Measurements from ENCODE around the gene NAPA.

NAPA gene

DNA sequence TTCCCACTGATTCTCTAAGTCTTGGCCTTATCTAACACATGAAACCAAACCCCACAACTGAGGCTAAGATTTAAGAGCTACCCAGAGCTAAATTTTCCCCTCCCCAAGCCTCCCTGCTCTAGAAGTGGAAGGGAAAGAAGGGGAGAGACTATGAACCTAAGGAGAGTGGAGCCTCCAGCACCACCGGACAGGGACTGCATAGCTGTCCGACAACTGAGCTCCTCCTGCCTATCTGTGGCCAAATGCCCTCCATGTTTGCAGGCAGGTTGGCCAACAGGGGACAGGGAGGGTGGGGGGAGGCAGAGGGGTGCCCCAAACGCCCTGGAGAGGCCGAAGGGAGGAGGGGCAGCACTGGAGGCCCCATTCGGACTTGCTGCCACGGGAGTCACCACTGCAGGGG is 6.0 kb upstream of the NAPA start:
- FAIRE-seq (no peak), DNase-seq (ENCODE audit: insufficient read length) (no peak)
- TF ChIP-seq POLR2AphosphoS5 (IDR thresholded peaks at IDR 0.05; ENCODE audit: low read depth, low read length) (no peak), POLR2A (IDR thresholded peaks at IDR 0.05; ENCODE audit: low read depth, low read length) (no peak), TAF1 (IDR thresholded peaks at IDR 0.05; ENCODE audit: borderline replicate concordance, low read depth, low read length) (no peak)

GRCh38 chr19:47520343-47520806 is 5.5 kb upstream of the NAPA start:
- no peak for TF ChIP-seq TAF1 (IDR thresholded peaks at IDR 0.05; ENCODE audit: borderline replicate concordance, low read depth, low read length)
- no peak for TF ChIP-seq POLR2A (IDR thresholded peaks at IDR 0.05; ENCODE audit: low read depth, low read length)
- TF ChIP-seq POLR2AphosphoS5 (IDR thresholded peaks at IDR 0.05; ENCODE audit: low read depth, low read length) = no peak
- DNase-seq (ENCODE audit: insufficient read length) = no peak
- FAIRE-seq = no peak

- TF ChIP-seq TAF1 (IDR thresholded peaks at IDR 0.05; ENCODE audit: borderline replicate concordance, low read depth, low read length) = no peak
- no peak for TF ChIP-seq POLR2A (IDR thresholded peaks at IDR 0.05; ENCODE audit: low read depth, low read length)
- TF ChIP-seq POLR2AphosphoS5 (IDR thresholded peaks at IDR 0.05; ENCODE audit: low read depth, low read length) = no peak
- no peak for FAIRE-seq
- DNase-seq (ENCODE audit: insufficient read length) = no peak
These were observed 4.0 kb upstream of the NAPA start for GRCh38 chr19:47518854-47519253.

GRCh38 chr19:47518139-47518538 is 3.3 kb upstream of the NAPA start:
- no peak for DNase-seq (ENCODE audit: insufficient read length)
- TF ChIP-seq TAF1 (IDR thresholded peaks at IDR 0.05; ENCODE audit: borderline replicate concordance, low read depth, low read length) (no peak), POLR2AphosphoS5 (IDR thresholded peaks at IDR 0.05; ENCODE audit: low read depth, low read length) (peak; percentile 38; the same call in 1 of the 2 replicates), POLR2A (IDR thresholded peaks at IDR 0.05; ENCODE audit: low read depth, low read length) (no peak)
- peak; percentile 74 for FAIRE-seq

- TF ChIP-seq POLR2AphosphoS5 (IDR thresholded peaks at IDR 0.05; ENCODE audit: low read depth, low read length) (no peak), POLR2A (IDR thresholded peaks at IDR 0.05; ENCODE audit: low read depth, low read length) (no peak), TAF1 (IDR thresholded peaks at IDR 0.05; ENCODE audit: borderline replicate concordance, low read depth, low read length) (no peak)
- DNase-seq (ENCODE audit: insufficient read length) (no peak), FAIRE-seq (no peak)
These were observed 553 bp downstream of the NAPA start for GRCh38 chr19:47514151-47514868.

- DNase-seq (ENCODE audit: insufficient read length) (no peak), FAIRE-seq (no peak)
- TF ChIP-seq POLR2A (IDR thresholded peaks at IDR 0.05; ENCODE audit: low read depth, low read length) (no peak), TAF1 (IDR thresholded peaks at IDR 0.05; ENCODE audit: borderline replicate concordance, low read depth, low read length) (no peak), POLR2AphosphoS5 (IDR thresholded peaks at IDR 0.05; ENCODE audit: low read depth, low read length) (no peak)
These were observed 1.9 kb downstream of the NAPA start for GRCh38 chr19:47512948-47513319.

GRCh38 chr19:47512183-47512947 is 2.5 kb downstream of the NAPA start:
- DNase-seq (ENCODE audit: insufficient read length) (no peak), FAIRE-seq (no peak)

GRCh38 chr19:47511681-47512080 is 3.2 kb downstream of the NAPA start:
- no peak for TF ChIP-seq POLR2AphosphoS5 (IDR thresholded peaks at IDR 0.05; ENCODE audit: low read depth, low read length)
- TF ChIP-seq TAF1 (IDR thresholded peaks at IDR 0.05; ENCODE audit: borderline replicate concordance, low read depth, low read length) = no peak
- TF ChIP-seq POLR2A (IDR thresholded peaks at IDR 0.05; ENCODE audit: low read depth, low read length) = no peak
- FAIRE-seq (no peak), DNase-seq (ENCODE audit: insufficient read length) (no peak)

More at GRCh38 chr19:47512183-47512947, 2.5 kb downstream of the NAPA start:
- TF ChIP-seq POLR2A (IDR thresholded peaks at IDR 0.05; ENCODE audit: low read depth, low read length) = no peak
- TF ChIP-seq TAF1 (IDR thresholded peaks at IDR 0.05; ENCODE audit: borderline replicate concordance, low read depth, low read length) = no peak
- no peak for TF ChIP-seq POLR2AphosphoS5 (IDR thresholded peaks at IDR 0.05; ENCODE audit: low read depth, low read length)

GRCh38 chr19:47511128-47511517 is 3.7 kb downstream of the NAPA start:
- TF ChIP-seq POLR2A (IDR thresholded peaks at IDR 0.05; ENCODE audit: low read depth, low read length) = no peak
- TF ChIP-seq TAF1 (IDR thresholded peaks at IDR 0.05; ENCODE audit: borderline replicate concordance, low read depth, low read length) = no peak
- TF ChIP-seq POLR2AphosphoS5 (IDR thresholded peaks at IDR 0.05; ENCODE audit: low read depth, low read length) = no peak
- DNase-seq (ENCODE audit: insufficient read length) (no peak), FAIRE-seq (no peak)

GRCh38 chr19:47510516-47511127 is 4.2 kb downstream of the NAPA start:
- TF ChIP-seq TAF1 (IDR thresholded peaks at IDR 0.05; ENCODE audit: borderline replicate concordance, low read depth, low read length) = no peak
- no peak for TF ChIP-seq POLR2AphosphoS5 (IDR thresholded peaks at IDR 0.05; ENCODE audit: low read depth, low read length)
- TF ChIP-seq POLR2A (IDR thresholded peaks at IDR 0.05; ENCODE audit: low read depth, low read length) = no peak
- no peak for DNase-seq (ENCODE audit: insufficient read length)

DNA sequence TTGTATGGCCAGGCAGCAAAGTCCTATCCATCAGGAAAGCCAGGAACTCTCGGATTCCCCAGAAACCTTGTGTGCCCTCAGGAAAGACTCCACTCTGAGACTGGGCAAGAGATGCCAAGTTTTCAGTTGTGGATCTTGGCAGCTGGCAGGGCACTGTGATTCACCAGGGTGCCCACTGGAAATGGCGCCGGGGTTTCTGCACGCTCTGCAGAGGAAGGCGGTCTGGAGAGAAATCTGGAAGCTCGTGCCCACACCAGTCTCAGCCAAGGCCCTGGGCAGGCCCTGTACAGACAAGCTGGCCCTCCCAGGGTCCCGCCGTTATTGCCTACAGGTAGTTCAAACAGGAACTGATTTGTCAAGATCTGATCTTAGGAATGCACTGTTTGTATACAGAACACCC is 4.9 kb downstream of the NAPA start:
- FAIRE-seq = no peak
- no peak for TF ChIP-seq POLR2AphosphoS5 (IDR thresholded peaks at IDR 0.05; ENCODE audit: low read depth, low read length)
- TF ChIP-seq POLR2A (IDR thresholded peaks at IDR 0.05; ENCODE audit: low read depth, low read length) = no peak
- TF ChIP-seq TAF1 (IDR thresholded peaks at IDR 0.05; ENCODE audit: borderline replicate concordance, low read depth, low read length) = no peak
- DNase-seq (ENCODE audit: insufficient read length) = no peak

More at GRCh38 chr19:47510516-47511127, 4.2 kb downstream of the NAPA start:
- no peak for FAIRE-seq
